Germinal center (tissue), 1 donor: ENCODE results near the gene ZNF831.

Experiments
- DNase-seq: peaks from one replicate; pipeline ENCODE4 v3.0.0; 2012; ENCODE audit warnings: mixed read lengths, low spot score

Gene ZNF831

DNA sequence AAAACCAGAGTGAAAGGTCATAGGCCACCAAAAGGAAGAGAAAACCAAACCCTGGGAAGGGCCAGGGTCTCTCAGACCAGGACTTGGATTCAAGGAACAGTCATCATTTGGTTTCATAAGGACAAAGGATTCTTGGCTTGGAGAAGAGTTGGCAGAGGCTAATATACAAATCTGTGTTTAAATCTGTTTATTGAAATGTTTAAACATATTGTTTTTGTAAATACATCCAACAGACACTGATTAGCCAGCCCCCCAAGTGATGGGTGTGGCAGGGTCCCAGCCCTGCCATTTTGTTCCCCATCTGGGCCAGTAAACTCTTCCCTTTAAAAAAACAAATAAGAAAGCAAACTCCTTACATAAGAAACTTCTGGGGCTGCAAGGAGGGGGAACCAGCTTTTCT lies 6.1 kb upstream of the ZNF831 start:
- DNase-seq = no peak

DNA sequence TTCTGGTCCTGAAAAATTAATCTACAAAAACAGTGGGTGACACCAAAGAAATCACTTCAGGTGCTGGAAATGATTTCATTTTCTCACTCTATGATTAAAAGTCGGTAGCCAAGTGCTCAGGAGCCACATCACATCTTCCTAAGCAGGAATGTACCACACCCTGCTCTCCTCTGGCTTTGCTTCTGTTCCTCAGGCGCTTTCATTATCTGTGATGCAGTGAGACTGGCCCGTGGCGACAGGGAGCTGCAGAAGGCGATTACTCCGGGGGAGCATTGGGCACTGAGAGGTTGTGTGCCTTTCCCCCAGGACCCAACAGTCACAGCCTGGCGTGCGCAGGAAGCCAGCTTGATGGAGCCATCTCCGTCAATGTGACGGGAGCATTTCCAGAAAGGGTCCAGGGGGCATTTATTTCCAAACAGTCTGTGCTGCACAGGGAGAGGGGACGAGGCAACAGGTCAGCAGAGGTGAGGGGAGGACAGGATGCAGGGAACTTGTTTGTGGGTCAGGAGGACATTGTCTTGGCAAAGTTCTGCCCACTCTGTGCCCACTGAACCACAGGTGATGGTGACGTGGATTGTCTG lies 5.6 kb upstream of the ZNF831 start:
- DNase-seq = no peak

DNA sequence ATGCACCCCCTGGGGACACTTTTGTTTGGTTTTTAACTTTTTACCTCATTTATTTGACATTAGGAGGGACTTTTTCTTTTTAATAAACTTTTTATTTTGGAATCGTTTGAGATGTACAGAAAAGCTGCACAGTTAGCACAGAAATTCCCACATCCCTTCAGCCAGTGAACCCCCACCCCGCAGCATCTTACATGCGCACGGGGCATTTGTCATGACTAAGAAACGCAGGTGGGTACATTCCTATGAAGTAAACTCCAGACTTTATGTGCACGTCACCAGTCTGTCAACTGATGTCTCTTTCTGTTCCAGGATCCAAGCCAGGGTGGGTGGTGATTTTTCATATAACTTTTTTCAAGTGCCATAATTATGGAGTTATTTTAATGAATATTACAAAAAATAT lies 4.9 kb upstream of the ZNF831 start:
- no peak for DNase-seq

DNA sequence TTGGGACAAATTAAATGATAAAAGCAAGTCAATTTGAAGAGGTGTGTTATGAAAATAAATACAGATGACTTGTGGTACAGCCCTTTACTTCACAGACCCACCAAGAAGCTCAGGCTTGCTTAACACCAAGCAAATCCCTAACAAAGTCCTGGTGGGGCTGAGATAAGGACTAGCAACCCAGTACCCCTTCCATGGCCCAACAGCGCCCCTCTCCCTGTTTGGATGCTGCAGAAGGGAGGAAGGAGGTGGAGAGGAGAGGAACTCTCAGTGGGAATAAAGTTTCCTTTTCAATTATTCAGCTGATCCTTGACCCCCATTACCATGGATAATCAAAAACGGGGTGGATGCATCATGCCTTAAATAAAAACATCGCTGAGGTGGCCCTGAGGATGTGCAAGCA lies 4.5 kb upstream of the ZNF831 start:
- DNase-seq = no peak

DNA sequence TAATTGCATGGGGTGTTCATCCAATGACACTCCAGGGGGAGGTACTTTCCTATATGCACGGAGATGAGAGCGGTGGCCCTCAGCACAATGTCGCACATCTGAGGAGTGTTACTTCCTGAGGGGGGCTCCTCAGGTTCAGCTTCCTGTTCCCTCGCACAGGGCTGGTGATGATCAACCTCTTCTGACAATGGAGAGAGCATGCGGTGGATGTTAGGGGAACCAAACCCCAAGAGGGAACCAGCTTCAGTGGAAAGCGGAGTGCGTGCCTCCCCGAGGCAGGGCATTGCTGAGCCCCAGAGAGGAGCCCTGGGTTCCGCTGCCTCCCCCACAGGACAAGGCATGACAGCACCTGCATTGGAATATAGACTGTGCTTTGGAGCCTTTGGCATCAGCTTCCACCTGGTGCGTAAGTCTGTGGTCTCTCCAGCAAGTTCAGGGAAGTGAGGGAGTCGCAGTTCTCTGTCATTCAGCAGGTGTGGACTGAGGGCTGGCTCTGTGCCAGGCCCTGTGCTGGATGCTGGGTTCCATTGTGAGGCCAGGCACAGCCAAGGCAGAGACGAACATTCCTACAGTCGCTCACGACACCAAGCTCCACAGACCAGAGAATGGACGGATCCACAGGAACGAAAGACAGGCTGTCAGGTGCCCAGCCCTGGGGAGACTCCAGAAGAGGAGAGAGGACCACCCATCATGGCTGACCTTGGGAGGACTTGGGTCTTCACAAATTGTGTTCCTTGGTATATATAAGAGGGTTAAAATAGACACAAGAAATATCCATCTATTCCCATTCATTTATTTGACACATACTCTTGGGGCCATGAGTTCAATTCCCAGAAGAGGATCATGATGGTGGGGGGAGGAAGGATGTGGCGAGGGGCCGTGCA lies 3.9 kb upstream of the ZNF831 start:
- DNase-seq = no peak

DNA sequence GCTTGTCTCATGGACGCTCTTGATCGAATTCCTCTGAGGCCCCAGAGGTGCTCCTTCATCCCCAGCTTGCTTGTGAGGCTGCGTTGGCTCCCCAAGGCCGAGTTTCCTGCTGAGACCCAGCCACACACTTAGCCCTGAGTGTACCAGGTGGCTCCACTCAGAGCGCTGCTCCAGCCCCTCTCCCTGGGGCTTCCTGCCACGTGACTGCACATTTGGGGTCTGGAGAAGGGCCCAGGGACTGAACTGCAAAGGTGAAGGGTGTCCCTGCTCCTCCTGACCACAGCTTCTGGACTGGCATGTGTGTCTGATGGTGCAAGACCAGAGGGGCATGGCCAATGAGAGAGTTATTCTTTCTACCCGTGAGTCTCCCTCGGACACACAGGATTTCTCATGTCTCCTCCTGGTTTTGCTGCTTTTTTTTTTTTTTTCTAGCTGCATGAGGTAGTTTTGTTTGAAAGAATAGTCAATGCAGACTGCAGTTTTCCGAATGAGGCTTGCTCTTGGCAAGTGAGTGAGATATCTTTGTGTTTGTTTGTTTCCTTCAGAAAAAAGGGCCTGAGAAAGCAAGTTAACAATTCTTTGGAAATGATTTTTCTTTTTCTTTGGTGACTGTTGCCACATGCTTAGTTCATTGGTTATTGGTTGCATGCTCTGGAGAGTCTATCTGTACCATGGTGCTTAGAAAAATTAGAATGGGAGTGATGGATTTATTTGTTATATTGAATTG lies 3.1 kb upstream of the ZNF831 start:
- no peak for DNase-seq

DNA sequence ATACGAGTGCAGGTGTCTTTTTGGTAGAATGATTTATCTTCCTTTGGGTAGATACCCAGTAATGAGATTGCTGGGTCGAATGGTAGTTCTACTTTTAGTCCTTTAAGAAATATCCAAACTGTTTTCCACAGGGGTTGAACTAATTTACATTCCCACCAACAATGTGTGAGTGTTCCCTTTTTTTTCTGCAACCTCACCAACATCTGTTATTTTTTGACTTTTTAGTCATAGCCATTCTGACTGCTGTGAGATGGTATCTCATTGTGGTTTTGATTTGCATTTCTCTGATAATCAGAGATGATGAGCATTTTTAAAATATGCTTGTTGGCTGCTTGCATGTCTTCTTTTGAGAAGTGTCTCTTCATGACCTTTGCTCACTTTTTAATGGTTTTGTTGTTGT lies 1.9 kb upstream of the ZNF831 start:
- no peak for DNase-seq

DNA sequence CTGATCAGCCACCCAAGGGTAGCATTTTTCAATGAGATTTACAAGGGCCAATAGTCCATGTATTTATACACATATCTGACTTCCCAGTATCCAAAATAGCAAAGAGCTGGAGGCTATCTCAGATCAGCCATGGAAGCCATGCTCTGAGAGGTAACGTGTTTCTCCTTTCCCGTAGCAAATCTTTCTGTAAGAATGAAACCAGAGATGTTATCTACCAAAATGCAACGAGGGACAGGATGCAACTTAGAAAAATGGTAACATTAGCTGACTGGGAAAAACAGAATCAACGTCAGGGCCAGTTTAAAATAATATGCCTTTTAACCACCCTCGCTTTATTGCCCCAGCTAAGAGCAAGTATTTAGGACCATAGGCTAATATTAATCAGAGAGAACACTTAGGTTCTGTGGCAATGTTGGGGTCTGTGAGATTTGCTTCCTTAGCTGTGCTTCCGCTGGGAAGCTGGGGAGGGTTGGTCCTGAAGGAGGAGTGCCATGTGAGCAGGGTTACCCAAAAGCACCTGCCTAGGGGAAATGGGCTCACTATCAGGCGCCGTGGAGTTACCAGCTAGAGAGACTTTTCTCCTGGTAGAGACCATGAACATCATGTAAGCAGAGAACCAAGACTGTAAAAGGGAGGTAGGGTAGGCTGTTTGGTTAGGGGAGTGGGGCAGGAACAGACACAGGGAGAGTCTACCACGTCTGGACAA lies 1.2 kb downstream of the ZNF831 start:
- no peak for DNase-seq

DNA sequence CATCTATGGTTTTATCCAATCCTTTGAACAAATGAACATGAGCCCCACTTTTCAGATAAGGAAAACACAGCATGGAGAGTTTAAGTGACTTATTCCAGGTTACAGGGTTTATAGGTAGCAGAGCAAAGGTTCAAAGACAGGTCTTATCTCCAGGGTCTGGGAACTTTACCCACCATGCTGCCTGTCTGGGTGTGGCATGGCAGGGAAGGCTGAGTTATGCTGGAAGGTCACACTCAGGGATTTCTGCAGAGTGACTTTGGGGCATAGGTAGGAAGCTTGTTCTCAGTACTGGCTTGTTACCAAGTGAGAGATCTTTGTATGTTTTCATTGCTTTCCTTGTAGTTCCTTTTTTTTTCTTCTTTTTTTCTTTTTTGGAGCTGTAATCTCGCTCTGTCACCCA lies 1.8 kb downstream of the ZNF831 start:
- no peak for DNase-seq

DNA sequence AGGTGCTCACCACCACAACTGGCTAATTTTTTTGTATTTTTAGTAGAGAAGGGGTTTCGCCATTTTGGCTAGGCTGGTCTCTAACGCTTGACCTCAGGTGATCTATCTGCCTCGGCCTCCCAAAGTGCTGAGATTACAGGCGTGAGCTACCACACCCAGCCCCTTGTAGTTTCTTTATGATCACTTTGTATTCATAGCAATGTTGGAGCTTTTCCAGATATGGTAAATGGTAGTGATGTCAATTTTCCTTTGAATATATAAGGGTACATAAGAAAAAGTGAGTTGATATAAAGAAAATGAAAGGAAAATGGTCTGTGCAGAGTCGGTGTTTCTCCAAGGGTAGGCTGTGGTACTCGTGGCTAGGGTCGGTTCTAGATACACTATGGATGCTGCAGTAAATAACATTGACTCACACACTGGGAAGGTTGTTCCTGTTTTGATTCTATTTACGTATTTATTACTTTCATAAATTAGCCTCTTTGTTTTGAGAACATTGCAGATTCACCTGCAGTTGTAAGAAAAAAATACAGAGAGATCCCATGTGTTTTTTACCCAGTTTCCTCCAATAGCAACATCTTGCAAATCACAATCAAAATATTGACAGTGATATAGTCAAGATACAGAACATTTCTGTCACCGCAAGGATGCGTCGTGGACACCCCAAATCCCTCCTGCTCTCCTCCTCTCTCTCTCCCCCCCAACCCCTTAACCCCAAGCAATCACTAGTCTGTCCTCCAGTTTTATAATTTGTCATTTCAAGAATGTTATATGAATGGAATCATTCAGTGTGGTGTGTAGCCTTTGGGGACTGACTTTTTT lies 2.5 kb downstream of the ZNF831 start:
- no peak for DNase-seq

DNA sequence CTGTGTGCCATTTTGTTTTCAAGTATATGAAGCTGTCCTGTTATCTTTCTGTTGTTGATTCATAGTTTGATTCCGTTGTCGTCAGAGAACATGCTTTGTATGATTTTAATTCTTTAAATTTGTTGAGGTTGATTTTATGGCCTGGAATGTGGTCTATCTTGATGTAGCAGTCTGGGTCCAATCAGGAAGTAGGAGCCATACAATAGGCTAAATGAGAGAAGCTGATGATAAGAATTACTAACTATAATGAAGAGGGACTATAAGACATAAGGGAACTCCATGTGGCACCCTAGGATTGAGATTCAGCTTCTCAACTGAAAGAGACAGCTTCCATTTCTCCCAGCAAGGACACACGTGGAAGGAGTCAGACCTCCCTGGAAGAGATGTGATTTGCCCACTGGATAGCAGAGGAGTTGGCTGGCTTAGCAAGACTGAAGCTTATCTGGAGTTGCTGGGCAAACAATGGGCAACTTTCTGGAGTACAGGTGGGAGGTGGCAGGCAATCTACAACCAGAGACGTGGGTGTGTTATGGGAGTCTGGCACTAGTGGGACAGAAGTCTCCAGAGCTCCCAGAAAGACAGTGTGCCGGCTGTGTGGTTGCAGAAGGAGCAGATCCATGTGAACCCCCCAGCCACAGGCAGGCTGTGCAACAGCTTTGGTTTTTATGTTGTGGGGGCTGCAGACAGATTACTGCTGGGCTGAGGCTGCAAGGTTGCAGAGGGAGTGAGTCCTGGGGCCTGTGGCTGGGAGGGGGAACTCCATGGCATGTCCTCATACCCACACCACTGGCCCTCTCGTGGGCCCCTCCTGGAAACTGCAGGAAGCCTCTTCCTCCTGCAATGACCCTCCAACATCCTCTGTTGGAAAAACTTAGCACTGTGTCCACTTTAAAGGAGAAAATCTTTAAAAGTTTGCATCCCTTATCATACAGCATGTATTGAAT lies 7.1 kb downstream of the ZNF831 start:
- no peak for DNase-seq

DNA sequence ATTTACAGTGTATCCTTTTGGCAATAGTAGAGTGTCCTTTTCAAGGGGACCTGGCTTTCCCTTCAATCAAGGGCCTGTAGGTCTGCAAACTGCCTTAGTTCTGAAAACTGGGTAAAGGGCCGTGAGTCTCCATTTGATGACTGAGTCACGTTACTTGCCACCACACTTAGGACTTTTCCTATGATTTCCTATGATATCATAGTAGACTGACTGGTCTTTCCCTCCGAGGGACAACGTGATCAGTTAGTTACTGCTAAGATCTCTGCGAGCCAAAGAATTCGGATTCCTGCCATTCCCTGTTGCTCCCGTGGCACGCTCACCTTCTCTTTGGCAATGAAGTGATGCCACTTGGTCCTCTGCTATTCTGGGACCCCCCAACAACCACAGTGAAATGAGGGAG lies 8.4 kb downstream of the ZNF831 start:
- DNase-seq = no peak

DNA sequence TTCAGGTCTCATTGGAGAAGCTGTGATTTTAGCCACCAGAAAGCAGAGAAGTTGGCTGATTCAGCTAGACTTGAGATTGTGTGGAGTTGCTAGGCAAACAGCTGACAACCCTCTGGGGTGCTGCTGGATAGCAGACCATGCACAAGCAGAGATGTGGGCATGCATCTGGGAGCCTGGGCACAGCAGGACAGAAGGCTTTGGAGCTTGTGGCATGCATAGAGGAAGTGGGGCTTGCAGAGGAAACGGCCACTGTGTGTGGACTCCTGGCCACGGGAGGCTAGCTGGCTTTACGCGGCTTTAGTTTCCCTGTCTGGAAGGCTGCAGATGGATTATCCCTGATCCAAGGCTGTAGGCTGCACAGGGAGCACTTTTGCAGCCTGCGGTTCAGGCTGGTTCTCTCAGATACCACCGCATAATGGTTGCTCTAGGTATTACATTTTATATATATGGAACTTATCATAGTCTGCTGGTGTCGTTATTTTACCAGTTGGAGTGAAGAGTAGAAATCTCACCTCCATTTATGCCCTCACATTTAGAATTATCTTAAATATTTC lies 10.4 kb downstream of the ZNF831 start:
- no peak for DNase-seq

DNA sequence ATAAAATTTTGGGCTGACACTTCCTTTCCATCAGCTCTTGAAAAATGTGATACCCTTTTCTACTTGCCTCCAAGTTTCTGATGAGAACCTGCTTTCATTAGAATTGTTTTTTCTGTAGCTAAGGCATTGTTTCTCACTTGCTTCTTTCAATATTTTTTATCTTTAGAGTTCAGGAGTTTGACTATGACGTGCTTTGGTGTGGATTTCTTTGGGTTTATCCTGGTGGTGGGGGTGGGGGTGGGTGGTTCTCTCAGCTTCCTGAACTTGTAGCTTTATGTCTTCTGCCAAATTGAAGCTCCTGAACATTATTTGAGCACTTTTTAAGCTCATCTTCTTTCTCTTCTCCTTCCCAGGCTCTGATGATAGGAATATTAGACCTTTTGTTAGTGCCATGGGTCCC lies 11.4 kb downstream of the ZNF831 start:
- no peak for DNase-seq

DNA sequence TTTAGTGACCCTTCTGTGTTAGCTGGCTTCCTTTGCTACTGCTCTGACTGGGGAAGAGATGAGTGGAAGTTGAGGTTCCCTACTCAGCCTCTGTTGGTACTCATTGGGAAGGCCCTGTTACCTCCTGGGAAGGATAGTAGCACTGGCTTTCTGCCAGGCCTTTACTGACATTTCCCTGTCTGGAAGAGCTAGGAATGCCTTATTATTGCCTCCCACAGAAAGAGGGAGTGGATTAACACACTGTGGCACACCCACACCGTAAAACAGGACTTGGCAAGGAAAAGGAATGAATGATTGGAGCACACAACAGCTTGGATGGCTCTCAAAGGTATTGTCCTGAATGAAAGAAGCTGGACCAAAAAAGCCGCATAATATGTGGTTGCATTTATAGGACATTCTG lies 12.2 kb downstream of the ZNF831 start:
- no peak for DNase-seq

DNA sequence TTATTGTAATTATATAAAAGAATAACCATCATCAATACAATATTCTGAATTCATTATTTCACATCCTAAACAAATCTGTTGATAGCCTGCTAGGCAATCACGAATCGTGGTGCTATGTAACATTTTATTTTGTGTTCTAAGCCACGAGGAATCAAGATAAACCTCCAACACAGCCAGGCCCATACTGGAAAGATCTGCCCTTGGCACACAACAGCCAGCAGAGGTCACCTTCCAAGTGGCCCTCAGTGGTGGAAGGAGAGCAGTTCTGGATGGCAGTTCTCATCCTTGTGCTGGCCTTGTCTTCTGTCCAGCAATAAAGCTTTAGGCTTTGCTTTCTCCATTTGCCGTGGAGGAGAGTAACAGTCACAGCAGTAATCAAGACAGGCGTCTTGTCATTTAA lies 13.2 kb downstream of the ZNF831 start:
- no peak for DNase-seq

DNA sequence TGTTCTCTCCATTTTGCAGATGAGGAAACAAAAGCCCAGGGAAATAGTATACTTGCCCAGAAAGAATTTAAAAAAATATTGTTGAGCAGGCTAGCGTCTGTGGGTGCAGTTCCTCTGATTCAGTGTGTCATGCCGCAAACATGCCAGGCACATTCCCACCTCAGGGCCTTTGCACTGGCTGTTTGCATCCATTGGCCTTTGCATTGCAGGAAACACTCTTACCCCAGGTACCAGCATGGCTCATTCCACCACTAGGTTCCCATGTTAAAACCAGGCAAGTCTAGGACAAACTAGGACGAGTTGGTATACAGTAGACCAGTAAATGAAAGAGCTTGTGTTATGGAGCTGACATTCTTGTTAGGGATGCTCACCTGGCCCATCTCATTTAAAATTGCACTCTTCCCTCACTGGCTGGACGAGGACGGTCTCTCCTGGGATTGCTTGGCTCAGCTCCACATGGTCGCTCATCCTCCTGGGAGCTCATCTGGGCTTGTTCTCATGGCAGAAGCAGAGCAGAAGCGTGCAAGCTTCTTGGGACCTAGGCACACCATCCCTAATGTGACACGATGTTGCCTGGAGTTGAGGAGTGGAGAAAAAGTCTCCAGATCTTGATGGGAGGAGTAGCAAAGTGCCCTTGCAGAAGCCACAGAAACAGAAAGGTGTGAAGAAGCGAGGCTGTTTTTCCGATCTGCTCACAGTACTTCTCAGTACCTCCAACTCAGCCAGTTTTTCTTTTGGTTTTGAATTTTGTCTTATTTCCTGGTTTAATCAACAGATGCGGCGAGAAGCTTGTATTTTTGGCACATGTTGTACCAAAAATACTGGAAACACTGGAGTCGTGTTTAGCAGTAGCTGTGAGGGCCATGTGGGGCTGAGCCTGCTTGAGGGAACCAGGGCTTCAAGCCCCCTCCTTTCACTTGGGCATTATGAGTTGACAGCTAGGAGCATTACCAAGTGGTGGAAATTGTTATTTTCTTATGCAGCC lies 13.9 kb downstream of the ZNF831 start:
- no peak for DNase-seq

DNA sequence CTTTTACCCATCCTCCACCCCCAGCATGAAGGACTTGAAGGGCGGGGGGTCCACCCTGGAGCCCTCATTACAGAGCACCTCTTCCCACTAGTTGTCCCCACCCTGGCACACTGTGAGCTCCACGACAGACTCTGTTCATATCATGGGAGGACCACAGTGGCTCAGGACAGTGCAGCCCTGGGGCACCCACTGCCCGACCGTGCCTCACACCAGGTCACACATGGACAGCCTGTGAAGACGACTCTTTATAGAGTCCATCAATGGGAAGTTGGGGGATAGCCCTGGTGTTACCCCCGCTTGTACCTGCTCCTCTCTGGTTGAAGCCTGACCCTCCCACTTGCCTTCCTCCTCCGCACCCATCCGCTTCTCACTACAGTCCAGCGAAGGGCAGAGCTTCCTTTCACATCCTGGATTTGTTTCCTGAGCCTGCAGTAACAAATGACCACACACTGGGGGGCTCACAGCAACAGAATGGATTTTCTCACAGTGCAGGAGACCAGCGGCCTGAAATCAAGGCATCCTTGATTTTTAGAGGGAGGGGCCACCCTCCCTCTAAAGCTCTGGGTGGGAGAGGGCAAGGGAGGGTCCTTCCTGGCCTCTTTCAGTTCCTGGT lies 15.5 kb downstream of the ZNF831 start:
- no peak for DNase-seq

DNA sequence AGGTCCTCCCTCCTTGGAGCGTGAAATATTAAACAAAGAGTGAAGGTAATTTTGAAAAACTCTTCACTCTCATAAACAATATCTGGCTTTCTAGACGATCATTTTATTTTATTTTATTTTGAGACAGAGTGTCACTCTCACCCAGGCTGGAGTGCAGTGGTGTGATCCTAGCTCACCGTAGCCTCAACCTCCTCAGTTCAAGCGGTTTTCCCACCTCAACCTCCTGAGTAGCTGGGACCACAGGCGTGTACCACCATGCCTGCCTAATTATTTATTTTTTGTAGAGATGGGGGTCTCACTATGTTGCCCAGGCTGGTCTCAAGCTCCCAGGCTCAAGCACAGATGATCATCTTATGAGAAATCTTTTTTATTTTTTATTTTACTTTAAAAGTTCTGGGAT lies 16.4 kb downstream of the ZNF831 start:
- DNase-seq = no peak
